Gastroesophageal sphincter (tissue), 3 donors: ENCODE measurements around the gene FBXW5.

ENCODE experiments used
- CTCF ChIP-seq, 4 experiments: fragments of 200-600 bp in 2 of 4; fragments of 450-650 bp in 2 of 4; sonication (generic) in 1 of 4; IDR thresholded peaks; one replicate each; pipeline ENCODE4 v1.5.1; 2017 to 2019; ENCODE audit warnings: antibody characterized with exemption in 4 of 4, mild to moderate bottlenecking in 2 of 4, moderate library complexity in 2 of 4
- EP300 ChIP-seq: sonication (generic); formaldehyde crosslinking; IDR thresholded peaks from one replicate; pipeline ENCODE4 v1.6.1; 2017; ENCODE audit warnings: antibody characterized with exemption, mild to moderate bottlenecking

- no peak for TF ChIP-seq EP300
- no peak for TF ChIP-seq CTCF (IDR thresholded peaks at IDR 0.05)
These were observed 38.6 kb upstream of the FBXW5 start for GRCh38 chr9:136983167-136983566.
